Measurements from ENCODE around the gene OR6P1. TPM values are rescaled to one million over a fixed set of nuclear protein-coding genes. Genes with fewer than 3 reads are reported as not detected.

Gene OR6P1
- not detected for total RNA-seq
- long read RNA-seq = 0 reads

DNA sequence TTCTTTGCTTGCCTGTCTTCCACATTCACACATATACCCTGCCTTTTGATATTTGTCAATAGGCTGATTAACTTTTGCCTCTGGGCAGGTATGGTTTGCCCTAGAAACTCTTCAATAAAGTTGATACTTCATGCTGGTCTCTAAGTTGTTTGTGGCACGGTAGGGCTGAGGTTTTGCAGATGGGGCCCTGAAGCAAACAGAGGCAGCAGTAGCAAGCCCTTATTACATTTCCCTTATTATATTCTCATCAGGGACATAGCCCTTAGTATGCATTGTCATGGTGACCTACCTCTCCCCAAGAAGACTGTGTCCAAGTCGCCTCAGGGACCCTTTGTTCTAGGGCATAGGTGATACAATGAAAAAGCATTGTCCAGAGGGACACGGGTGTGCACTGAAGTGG is at the start of gene OR6P1:
TSS of gene OR6P1 (minus strand) at position 101 of the 400 bp plus-strand sequence. CDS start 6,976 bp downstream, outside the sequence.
- no peaks in the 10 kb centered on the region for H3K27me3 ChIP-seq (ENCODE audit: low read depth)
- no peaks in the 10 kb centered on the region for H3K36me3 ChIP-seq
- no peaks in the 10 kb centered on the region for H3K4me1 ChIP-seq
- DNase-seq (no peak), ATAC-seq (no peak)
- no peak within 1 kb of the TSS for H3K4me3 ChIP-seq
- no peaks in the 10 kb centered on the region for H3K9me3 ChIP-seq
- no peak within 1 kb of the TSS for H3K27ac ChIP-seq
- TF ChIP-seq, protein P1, sequence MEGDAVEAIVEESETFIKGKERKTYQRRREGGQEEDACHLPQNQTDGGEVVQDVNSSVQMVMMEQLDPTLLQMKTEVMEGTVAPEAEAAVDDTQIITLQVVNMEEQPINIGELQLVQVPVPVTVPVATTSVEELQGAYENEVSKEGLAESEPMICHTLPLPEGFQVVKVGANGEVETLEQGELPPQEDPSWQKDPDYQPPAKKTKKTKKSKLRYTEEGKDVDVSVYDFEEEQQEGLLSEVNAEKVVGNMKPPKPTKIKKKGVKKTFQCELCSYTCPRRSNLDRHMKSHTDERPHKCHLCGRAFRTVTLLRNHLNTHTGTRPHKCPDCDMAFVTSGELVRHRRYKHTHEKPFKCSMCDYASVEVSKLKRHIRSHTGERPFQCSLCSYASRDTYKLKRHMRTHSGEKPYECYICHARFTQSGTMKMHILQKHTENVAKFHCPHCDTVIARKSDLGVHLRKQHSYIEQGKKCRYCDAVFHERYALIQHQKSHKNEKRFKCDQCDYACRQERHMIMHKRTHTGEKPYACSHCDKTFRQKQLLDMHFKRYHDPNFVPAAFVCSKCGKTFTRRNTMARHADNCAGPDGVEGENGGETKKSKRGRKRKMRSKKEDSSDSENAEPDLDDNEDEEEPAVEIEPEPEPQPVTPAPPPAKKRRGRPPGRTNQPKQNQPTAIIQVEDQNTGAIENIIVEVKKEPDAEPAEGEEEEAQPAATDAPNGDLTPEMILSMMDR (IDR thresholded peaks at IDR 0.05) = no peak
- intact Hi-C loops (cut with DNase I) = no loop called here

DNA sequence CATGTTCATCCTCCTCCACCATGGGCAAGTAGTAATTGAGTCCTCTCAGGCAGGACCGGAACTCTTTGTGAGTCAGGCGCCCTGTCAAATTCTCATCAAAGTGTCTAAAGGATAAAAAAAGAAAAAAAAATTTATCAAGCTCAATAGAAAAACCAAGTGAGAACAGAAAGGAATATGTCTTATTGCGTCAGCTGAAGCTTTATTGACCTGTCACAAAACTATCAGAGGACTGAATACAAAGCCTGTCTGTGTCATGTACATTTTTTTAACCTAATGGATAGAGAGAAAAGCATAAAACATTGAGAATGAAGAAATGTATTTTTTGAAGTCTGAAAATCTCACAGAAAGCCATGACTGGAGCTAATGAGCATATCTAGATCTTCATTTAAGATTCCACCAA is 43.4 kb upstream of the OR6P1 start:
- intact Hi-C loops (cut with DNase I) = no loop called here
- no peaks in the 10 kb centered on the region for H3K4me1 ChIP-seq
- H3K9me3 ChIP-seq = no peaks in the 10 kb centered on the region

DNA sequence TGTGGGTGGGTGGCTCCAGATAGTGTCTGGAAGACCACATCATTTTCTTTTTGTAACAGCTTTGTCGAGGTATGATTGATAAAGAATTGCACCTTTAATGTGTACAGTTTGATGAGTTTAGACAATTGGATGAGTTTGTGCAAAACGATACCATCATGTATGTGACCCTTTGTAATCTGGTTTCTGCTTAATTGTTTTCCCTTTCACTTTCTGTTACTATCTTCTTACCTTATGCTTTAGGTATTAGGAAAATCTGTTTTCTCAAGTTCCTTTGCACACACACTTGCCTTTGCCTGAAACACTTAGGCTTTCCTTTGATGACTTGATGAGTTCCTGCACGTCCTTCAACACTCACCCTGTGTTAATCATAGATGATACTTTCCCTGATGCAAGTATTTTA is 41.5 kb upstream of the OR6P1 start:
- H3K27me3 ChIP-seq (ENCODE audit: low read depth) = no peaks in the 10 kb centered on the region
- TF ChIP-seq, protein P1 (IDR thresholded peaks at IDR 0.05) = no peak
- H3K4me3 ChIP-seq = no peak overlapping the region
- intact Hi-C loops (cut with DNase I) = no loop called here
- H3K27ac ChIP-seq = no peak overlapping the region
- ATAC-seq = no peak
- no peak for DNase-seq
- H3K36me3 ChIP-seq = no peaks in the 10 kb centered on the region
- no peaks in the 10 kb centered on the region for H3K9me3 ChIP-seq
- H3K4me1 ChIP-seq = no peaks in the 10 kb centered on the region

More for the DNA sequence above, 43.4 kb upstream of the OR6P1 start:
- ATAC-seq = no peak
- H3K27me3 ChIP-seq (ENCODE audit: low read depth) = no peaks in the 10 kb centered on the region
- H3K4me3 ChIP-seq = no peak overlapping the region
- TF ChIP-seq, protein P1 (IDR thresholded peaks at IDR 0.05) = no peak
- DNase-seq = no peak
- H3K27ac ChIP-seq = no peak overlapping the region
- H3K36me3 ChIP-seq = no peaks in the 10 kb centered on the region

GRCh38 chr1:158607296-158607695 is 36.9 kb upstream of the OR6P1 start:
- Histone ChIP-seq H3K36me3 (no peaks in the 10 kb centered on the region), H3K27ac (no peak overlapping the region), H3K4me1 (no peaks in the 10 kb centered on the region), H3K27me3 (ENCODE audit: low read depth) (no peaks in the 10 kb centered on the region), H3K4me3 (no peak overlapping the region), H3K9me3 (no peaks in the 10 kb centered on the region)
- ATAC-seq (no peak), DNase-seq (no peak)
- TF ChIP-seq, protein P1 (IDR thresholded peaks at IDR 0.05) = no peak
- intact Hi-C loops (cut with DNase I) = no loop called here

GRCh38 chr1:158604968-158605367 is 34.6 kb upstream of the OR6P1 start, which contains the start of gene OR10Z1:
Gene OR10Z1, plus strand, starts transcription at chr1:158605268. Its CDS starts 1,171 bp downstream, at chr1:158606439.
- Histone ChIP-seq H3K9me3 (no peaks in the 10 kb centered on the region), H3K4me3 (no peak within 1 kb of the TSS), H3K36me3 (no peaks in the 10 kb centered on the region), H3K27ac (no peak within 1 kb of the TSS), H3K27me3 (ENCODE audit: low read depth) (no peaks in the 10 kb centered on the region), H3K4me1 (no peaks in the 10 kb centered on the region)
- TF ChIP-seq, protein P1 (IDR thresholded peaks at IDR 0.05) = no peak
- ATAC-seq (no peak), DNase-seq (no peak)
- intact Hi-C loops (cut with DNase I) = no loop called here

GRCh38 chr1:158600735-158601134 is 30.4 kb upstream of the OR6P1 start:
- TF ChIP-seq, protein P1 (IDR thresholded peaks at IDR 0.05) = no peak
- ATAC-seq (no peak), DNase-seq (no peak)
- no peaks in the 10 kb centered on the region for H3K36me3 ChIP-seq
- no peaks in the 10 kb centered on the region for H3K4me1 ChIP-seq
- H3K9me3 ChIP-seq = peaks cover 5% of the 10 kb centered on the region
- intact Hi-C loops (cut with DNase I) = no loop called here
- no peak overlapping the region for H3K27ac ChIP-seq
- no peaks in the 10 kb centered on the region for H3K27me3 ChIP-seq (ENCODE audit: low read depth)
- H3K4me3 ChIP-seq = no peak overlapping the region
